Tibial nerve (tissue), 3 donors: ENCODE data around the gene GJA10.
"Not testable (repeated sequence)": the region's sequence is repeated elsewhere in the genome, so short reads cannot be mapped to it uniquely, and the experiment has no call there.

Experiments
- POLR2A ChIP-seq, 2 donors: fragments of 450-650 bp; IDR thresholded peaks; one replicate each; pipeline ENCODE4 v1.6.1; 2017; ENCODE audit warnings: antibody characterized with exemption in 2 of 2, mild to moderate bottlenecking in 2 of 2, moderate library complexity in 2 of 2
- TF ChIP-seq, protein P1 (sequence below), 5 experiments: fragments of 200-600 bp in 3 of 5; fragments of 450-650 bp in 2 of 5; sonication (generic) in 3 of 5; IDR thresholded peaks; one replicate each; pipeline ENCODE4 v1.5.1; 2016 to 2019; ENCODE audit warnings: antibody characterized with exemption in 5 of 5, mild to moderate bottlenecking in 3 of 5, moderate library complexity in 2 of 5

DNA sequence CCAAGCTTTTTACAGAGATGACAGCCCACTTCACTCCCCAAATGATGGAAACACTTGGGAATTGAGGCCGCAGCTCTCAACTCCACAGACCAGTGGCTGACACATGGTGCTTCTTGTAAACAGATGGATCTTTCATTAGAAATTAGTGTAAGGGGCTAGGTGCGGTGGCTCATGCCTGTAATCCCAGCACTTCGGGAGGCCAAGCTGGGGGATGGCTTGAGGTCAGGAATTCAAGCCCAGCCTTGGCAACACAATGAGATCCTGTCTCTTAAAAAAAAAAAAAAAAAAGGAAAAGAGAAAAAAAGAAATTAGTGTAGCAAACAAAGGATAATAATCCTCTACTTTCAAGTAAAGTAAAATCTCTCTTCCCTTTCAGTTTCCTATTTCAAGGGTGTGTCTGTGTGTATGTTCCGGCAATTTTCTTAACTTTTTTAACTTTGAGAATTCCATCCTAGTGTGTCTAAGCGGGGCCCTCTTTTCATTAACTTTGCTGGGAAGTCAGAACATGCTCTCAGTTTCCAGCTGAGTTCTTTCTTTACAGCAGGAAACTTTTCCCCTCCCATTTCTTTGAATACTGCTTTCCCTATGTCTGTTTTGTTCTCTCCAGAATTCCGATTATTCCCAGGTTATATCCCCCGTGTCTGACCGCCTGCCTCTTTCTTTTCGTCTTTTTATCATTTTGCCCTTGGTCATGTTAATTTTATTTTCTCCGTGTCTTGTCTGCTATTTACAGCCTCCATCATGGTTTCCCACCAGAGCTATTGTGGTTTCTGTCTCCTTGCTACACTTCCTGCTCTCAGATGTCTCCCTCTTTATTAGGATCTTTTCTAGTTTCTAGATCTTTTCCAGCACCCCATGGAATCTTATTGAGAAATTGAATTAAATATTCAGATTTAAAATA is 16.0 kb downstream of the GJA10 start:
- TF ChIP-seq, protein P1, sequence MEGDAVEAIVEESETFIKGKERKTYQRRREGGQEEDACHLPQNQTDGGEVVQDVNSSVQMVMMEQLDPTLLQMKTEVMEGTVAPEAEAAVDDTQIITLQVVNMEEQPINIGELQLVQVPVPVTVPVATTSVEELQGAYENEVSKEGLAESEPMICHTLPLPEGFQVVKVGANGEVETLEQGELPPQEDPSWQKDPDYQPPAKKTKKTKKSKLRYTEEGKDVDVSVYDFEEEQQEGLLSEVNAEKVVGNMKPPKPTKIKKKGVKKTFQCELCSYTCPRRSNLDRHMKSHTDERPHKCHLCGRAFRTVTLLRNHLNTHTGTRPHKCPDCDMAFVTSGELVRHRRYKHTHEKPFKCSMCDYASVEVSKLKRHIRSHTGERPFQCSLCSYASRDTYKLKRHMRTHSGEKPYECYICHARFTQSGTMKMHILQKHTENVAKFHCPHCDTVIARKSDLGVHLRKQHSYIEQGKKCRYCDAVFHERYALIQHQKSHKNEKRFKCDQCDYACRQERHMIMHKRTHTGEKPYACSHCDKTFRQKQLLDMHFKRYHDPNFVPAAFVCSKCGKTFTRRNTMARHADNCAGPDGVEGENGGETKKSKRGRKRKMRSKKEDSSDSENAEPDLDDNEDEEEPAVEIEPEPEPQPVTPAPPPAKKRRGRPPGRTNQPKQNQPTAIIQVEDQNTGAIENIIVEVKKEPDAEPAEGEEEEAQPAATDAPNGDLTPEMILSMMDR (IDR thresholded peaks at IDR 0.05), result not testable (repeated sequence)
- not testable (repeated sequence) for TF ChIP-seq POLR2A (IDR thresholded peaks at IDR 0.05)
